AG09309 (cell line): Measurements from ENCODE around the gene HSD17B8.

ENCODE experiments used
- DNase-seq: peaks from one replicate; pipeline ENCODE4 v3.0.0-alpha.2; 2010; ENCODE audit warnings: low read depth
- H3K4me3 ChIP-seq: 2 replicates; pipeline ENCODE4 v1.5.1; 2011; ENCODE audit warnings: mild to moderate bottlenecking, low read depth, low read length, moderate library complexity; ENCODE audit not compliant: control insufficient read depth
- CTCF ChIP-seq: IDR thresholded peaks from 2 replicates; pipeline ENCODE4 v1.5.1; 2011; ENCODE audit warnings: mild to moderate bottlenecking, low read depth, low read length, inconsistent platforms; ENCODE audit not compliant: insufficient read depth, control insufficient read depth; ENCODE audit errors: missing control alignments

The HSD17B8 gene

GRCh38 chr6:33163540-33163939 lies 40.9 kb upstream of the HSD17B8 start:
- no peak overlapping the region for H3K4me3 ChIP-seq
- no peak for TF ChIP-seq CTCF
- no peak for DNase-seq

GRCh38 chr6:33164176-33164575 lies 40.3 kb upstream of the HSD17B8 start:
- no peak for TF ChIP-seq CTCF
- no peak for DNase-seq

GRCh38 chr6:33164665-33165373 lies 39.6 kb upstream of the HSD17B8 start:
- no peak for TF ChIP-seq CTCF
- no peak for DNase-seq
- no peak overlapping the region for H3K4me3 ChIP-seq

More at GRCh38 chr6:33164176-33164575, 40.3 kb upstream of the HSD17B8 start:
- no peak overlapping the region for H3K4me3 ChIP-seq

- H3K4me3 ChIP-seq = no peak overlapping the region
- DNase-seq = no peak
- no peak for TF ChIP-seq CTCF
Observed at GRCh38 chr6:33165581-33166258, 38.7 kb upstream of the HSD17B8 start.

- no peak for TF ChIP-seq CTCF
- no peak overlapping the region for H3K4me3 ChIP-seq
- no peak for DNase-seq
Observed at GRCh38 chr6:33166363-33166762, 38.1 kb upstream of the HSD17B8 start.

- no peak for DNase-seq
- no peak for TF ChIP-seq CTCF
- no peak overlapping the region for H3K4me3 ChIP-seq
Observed at GRCh38 chr6:33166811-33167210, 37.6 kb upstream of the HSD17B8 start.
